Activated CD4-positive, alpha-beta T cell treated with anti-CD3 and anti-CD28 coated beads, Interleukin-2, amount 10 ng/mL, durations not matched to agents 24 days and 14 days (primary cell): ENCODE measurements around the gene TCP11L1. TPM values are rescaled to one million over a fixed set of nuclear protein-coding genes. Genes with fewer than 3 reads are reported as not detected.

Experiments used
- DNase-seq: peaks from one replicate; pipeline ENCODE4 v3.0.0; 2022
- H3K27ac Mint-ChIP-seq: one replicate; pipeline ENCODE4 v1.8.0; 2022; ENCODE audit warnings: mild to moderate bottlenecking, mixed read lengths
- H3K27me3 Mint-ChIP-seq: one replicate; pipeline ENCODE4 v1.8.0; 2022; ENCODE audit warnings: mixed read lengths
- H3K36me3 Mint-ChIP-seq: one replicate; pipeline ENCODE4 v1.8.0; 2022; ENCODE audit warnings: low read depth, mild to moderate bottlenecking, mixed read lengths
- H3K4me1 Mint-ChIP-seq: one replicate; pipeline ENCODE4 v1.8.0; 2021; ENCODE audit warnings: mixed read lengths
- H3K4me3 Mint-ChIP-seq: one replicate; pipeline ENCODE4 v1.8.0; 2022; ENCODE audit warnings: mild to moderate bottlenecking, moderate library complexity, mixed read lengths
- H3K9me3 Mint-ChIP-seq: one replicate; pipeline ENCODE4 v1.8.0; 2021; ENCODE audit warnings: mixed read lengths
- intact Hi-C: fragments of 100-400 bp; cut with micrococcal nuclease; formaldehyde crosslinking; loops from one replicate; pipeline ENCODE4 v1.15.1; 2023
- total RNA-seq: library from RNA; stranded (reverse); gene quantifications from 2 replicates; pipeline ENCODE4 v1.2.3, GENCODE V29; 2022

The TCP11L1 gene
- 12.5 and 14.4 TPM in 2 replicates for total RNA-seq

GRCh38 chr11:33039274-33040032 is at the start of gene TCP11L1:
Gene TCP11L1 (plus strand): TSS chr11:33039572. CDS start chr11:33043774, 4,202 bp downstream.
- intact Hi-C loops: loop anchor here (1.0 to 5.0 kb wide), 7 partner anchors 24 to 455 kb away; partner anchors contain the start of genes CSTF3, HIPK3, PRRG4 and QSER1
- H3K9me3 Mint-ChIP-seq: no peaks in the 10 kb centered on the region
- peak; percentile 94 for DNase-seq

GRCh38 chr11:32990481-32990880 is 48.9 kb upstream of the TCP11L1 start:
- Mint-ChIP-seq H3K27me3 (peaks cover 36% of the 10 kb centered on the region), H3K9me3 (peaks cover 15% of the 10 kb centered on the region), H3K4me1 (no peaks in the 10 kb centered on the region), H3K36me3 (no peaks in the 10 kb centered on the region), H3K4me3 (no peak overlapping the region), H3K27ac (no peak overlapping the region)
- DNase-seq: no peak
- intact Hi-C loops: no loop called here

More at GRCh38 chr11:33039274-33040032, at the start of gene TCP11L1:
- Mint-ChIP-seq H3K27ac (peak within 1 kb of the TSS; percentile 93), H3K4me3 (peak within 1 kb of the TSS; percentile 93), H3K4me1 (peaks cover 21% of the 10 kb centered on the region), H3K27me3 (peaks cover 12% of the 10 kb centered on the region), H3K36me3 (peaks cover 11% of the 10 kb centered on the region)

DNA sequence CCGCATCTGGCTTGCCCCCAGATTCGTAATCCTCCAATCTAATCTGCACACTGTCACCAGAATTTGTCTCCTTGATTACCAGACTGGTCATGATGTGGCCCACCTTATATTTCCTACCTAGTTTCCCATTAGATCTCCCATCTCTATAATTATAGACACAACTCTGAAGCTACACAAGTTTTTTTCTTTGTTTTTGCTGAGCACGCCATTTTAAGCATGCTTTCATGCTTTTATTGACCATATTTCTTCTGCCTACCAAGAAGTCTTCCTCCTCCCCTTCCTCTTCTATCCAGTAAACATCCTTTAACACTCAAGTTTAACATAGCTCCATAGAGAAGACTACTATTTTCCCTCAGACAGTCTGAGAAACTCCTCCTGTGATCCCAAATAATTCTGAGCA is 47.9 kb upstream of the TCP11L1 start:
- Mint-ChIP-seq H3K9me3 (peaks cover 20% of the 10 kb centered on the region), H3K4me1 (no peaks in the 10 kb centered on the region), H3K4me3 (no peak overlapping the region), H3K36me3 (no peaks in the 10 kb centered on the region), H3K27ac (no peak overlapping the region), H3K27me3 (peaks cover 46% of the 10 kb centered on the region)
- intact Hi-C loops: no loop called here
- DNase-seq: no peak

GRCh38 chr11:32991898-32992297 is 47.5 kb upstream of the TCP11L1 start:
- Mint-ChIP-seq H3K27me3 (peaks cover 45% of the 10 kb centered on the region), H3K9me3 (peaks cover 20% of the 10 kb centered on the region), H3K4me1 (no peaks in the 10 kb centered on the region), H3K27ac (no peak overlapping the region), H3K36me3 (no peaks in the 10 kb centered on the region), H3K4me3 (no peak overlapping the region)
- no peak for DNase-seq
- intact Hi-C loops: no loop called here

DNA sequence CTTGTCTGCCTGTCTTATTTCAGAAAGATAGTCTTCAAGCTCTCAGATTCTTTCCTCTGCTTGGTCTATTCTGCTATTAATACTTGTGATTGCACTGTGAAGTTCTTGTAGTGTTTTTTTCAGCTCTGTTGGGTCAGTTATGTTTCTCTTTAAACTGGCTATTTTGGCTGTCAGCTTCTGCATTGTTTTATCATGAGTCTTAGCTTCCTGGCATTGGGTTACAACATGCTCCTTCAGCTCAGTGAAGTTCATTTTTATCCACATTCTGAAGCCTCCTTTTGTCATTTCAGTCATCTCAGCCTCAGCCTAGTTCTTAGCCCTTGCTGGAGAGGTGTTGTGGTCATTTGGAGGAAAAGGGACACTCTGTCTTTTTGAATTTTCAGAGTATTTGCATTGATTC is 39.2 kb upstream of the TCP11L1 start:
- Mint-ChIP-seq H3K36me3 (no peaks in the 10 kb centered on the region), H3K4me1 (peaks cover 6% of the 10 kb centered on the region), H3K27me3 (peaks cover 54% of the 10 kb centered on the region), H3K4me3 (no peak overlapping the region), H3K27ac (no peak overlapping the region), H3K9me3 (peaks cover 17% of the 10 kb centered on the region)
- DNase-seq: no peak
- intact Hi-C loops: no loop called here

- H3K36me3 Mint-ChIP-seq: no peaks in the 10 kb centered on the region
- intact Hi-C loops: no loop called here
- peaks cover 48% of the 10 kb centered on the region for H3K27me3 Mint-ChIP-seq
- no peak overlapping the region for H3K27ac Mint-ChIP-seq
- H3K4me3 Mint-ChIP-seq: no peak overlapping the region
- no peak for DNase-seq
- H3K4me1 Mint-ChIP-seq: peaks cover 15% of the 10 kb centered on the region
- H3K9me3 Mint-ChIP-seq: peaks cover 11% of the 10 kb centered on the region
Observed at GRCh38 chr11:33001281-33001680, 38.1 kb upstream of the TCP11L1 start.

DNA sequence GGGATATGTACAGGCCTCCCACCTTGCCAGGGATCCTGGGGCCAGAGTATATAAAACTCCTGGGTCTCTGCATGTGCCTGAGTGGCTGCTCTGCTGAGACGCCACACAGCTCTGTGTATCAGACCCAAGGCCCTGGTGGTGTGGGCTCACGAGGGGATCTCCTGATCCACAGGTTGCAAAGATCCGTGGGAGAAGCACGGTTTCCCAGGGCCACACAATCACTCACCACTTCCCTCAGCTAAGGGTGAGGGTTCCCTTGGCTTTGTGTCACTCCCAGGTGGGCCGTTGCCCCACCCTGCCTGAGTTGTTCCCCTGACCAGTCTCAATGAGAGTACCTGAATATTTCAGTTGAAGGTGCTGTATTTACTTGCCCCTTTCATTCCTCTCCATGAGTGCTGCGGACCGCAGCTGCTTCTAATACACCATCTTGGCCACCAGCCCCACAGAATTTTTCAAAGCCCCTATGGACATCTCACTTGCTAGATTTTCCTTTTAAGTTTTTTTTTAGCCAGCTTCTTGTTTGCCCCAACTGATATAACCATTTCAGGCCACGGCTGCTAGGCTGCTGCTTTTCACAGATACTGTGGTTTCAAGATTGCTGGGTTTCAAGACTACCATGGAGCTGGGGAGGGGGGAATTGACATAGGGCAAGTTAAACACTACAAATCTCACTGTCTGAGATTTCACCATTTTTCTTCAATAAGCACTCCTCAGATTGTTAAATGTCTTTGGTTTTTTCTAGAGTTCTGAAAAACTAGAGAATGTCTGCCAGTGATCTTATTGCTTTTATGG is 37.4 kb upstream of the TCP11L1 start:
- DNase-seq: peak; percentile 48
- intact Hi-C loops: no loop called here
- peaks cover 48% of the 10 kb centered on the region for H3K27me3 Mint-ChIP-seq
- peaks cover 11% of the 10 kb centered on the region for H3K9me3 Mint-ChIP-seq
- no peak overlapping the region for H3K4me3 Mint-ChIP-seq
- H3K36me3 Mint-ChIP-seq: no peaks in the 10 kb centered on the region
- peaks cover 15% of the 10 kb centered on the region for H3K4me1 Mint-ChIP-seq
- no peak overlapping the region for H3K27ac Mint-ChIP-seq

DNA sequence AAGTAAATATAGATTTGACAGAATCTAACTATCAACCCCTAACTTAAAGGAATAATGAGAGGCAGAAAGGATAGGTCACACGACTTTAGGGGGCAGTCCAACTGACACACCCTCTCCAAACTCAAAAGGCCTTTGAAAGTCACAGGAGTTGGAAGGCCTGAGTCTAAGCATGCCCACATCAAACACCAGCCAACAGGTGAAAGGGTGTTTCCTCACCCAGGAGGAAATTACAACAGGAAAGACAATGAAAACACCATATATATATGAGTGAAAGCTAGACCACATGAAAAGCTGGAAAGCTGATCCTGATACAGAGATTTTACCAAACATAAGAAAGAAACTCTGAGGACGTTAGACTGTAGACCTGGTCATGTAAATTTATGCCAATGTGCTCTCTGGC is 34.2 kb upstream of the TCP11L1 start:
- H3K27ac Mint-ChIP-seq: no peak overlapping the region
- no peaks in the 10 kb centered on the region for H3K9me3 Mint-ChIP-seq
- H3K4me1 Mint-ChIP-seq: peaks cover 15% of the 10 kb centered on the region
- H3K36me3 Mint-ChIP-seq: no peaks in the 10 kb centered on the region
- DNase-seq: peak; percentile 70
- intact Hi-C loops: no loop called here
- H3K4me3 Mint-ChIP-seq: no peak overlapping the region
- H3K27me3 Mint-ChIP-seq: peaks cover 48% of the 10 kb centered on the region

GRCh38 chr11:33006010-33006409 is 33.4 kb upstream of the TCP11L1 start:
- no peak overlapping the region for H3K4me3 Mint-ChIP-seq
- intact Hi-C loops: no loop called here
- peaks cover 15% of the 10 kb centered on the region for H3K4me1 Mint-ChIP-seq
- DNase-seq: no peak
- H3K27me3 Mint-ChIP-seq: peaks cover 51% of the 10 kb centered on the region
- no peak overlapping the region for H3K27ac Mint-ChIP-seq
- no peaks in the 10 kb centered on the region for H3K36me3 Mint-ChIP-seq
- H3K9me3 Mint-ChIP-seq: no peaks in the 10 kb centered on the region

DNA sequence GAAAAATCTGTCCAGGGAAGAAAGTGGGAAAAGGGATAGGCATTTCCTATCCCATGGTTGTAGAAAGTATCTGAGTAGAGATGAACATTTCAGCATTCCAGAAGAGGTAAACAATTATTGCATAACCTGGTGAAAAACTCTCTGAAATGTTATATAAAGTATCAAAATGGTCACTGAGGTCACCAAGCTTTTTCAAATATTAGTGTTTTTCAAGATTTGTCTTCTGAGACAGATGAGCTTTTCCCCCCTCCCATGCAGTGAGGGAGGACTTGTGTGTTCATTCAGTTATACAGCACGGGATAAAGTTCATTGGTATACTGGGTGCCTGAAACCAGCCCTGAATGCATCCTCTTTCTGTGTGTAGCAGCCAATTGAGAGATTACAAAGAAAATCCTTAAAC is 25.6 kb upstream of the TCP11L1 start:
- Mint-ChIP-seq H3K4me1 (peaks cover 16% of the 10 kb centered on the region), H3K9me3 (peaks cover 3% of the 10 kb centered on the region), H3K36me3 (no peaks in the 10 kb centered on the region), H3K4me3 (no peak overlapping the region), H3K27ac (no peak overlapping the region), H3K27me3 (peaks cover 64% of the 10 kb centered on the region)
- DNase-seq: no peak
- intact Hi-C loops: loop anchor here (5.0 to 10.0 kb wide), 2 partner anchors 121 to 429 kb away; partner anchors contain the start of genes EIF3M and QSER1

DNA sequence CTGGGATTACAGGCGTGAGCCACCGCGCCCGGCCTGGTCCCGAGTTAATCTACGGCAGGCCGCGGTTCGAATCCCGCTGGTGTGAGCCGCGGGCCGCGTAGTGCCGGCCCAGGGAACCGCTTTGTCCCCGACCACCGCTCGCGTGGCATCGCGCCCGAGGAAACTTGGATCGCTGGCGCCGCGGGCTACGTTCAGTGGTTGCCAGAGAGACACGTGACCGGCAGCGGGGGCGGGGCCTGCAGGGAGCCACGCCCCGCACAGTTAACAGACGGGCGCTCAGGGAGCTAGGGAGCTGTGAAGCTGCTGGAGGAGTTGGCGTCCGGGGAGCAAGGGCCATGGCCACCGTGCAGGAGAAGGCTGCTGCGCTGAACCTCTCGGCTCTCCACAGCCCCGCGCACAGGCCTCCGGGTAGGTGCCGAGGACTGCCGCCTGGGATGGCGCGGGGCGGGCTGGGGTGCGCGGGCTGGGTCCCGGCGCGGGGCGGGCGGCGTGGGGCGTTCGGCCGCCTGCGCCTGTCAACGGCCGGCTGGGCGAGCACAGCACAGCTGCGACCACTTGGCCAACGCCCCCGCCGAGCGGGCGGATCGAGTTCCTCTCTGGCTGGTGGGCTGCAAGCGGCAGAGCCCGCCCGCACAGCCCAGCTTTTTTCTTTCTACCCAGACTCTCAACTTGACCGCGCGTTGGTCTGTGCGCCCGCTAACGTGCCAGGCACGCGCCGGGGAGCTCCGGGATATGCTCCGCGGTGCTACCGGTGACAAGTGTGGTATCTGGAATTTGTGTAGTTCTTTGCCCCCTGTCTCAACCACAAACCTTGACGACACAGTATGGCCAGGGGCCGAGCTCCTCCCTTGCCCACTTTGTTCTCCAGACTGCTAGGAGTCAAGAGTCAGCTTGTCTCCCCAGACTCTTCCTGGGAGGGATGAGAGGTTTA is 23.5 kb upstream of the TCP11L1 start, which contains the start of gene DEPDC7:
Gene DEPDC7, plus strand, starts transcription at position 258 of the 931 bp plus-strand sequence. Its CDS starts 78 bp downstream, at position 336.
- Mint-ChIP-seq H3K27me3 (peaks cover 61% of the 10 kb centered on the region), H3K9me3 (peaks cover 7% of the 10 kb centered on the region), H3K4me1 (peaks cover 16% of the 10 kb centered on the region), H3K27ac (no peak within 1 kb of the TSS), H3K36me3 (no peaks in the 10 kb centered on the region), H3K4me3 (peak within 1 kb of the TSS; percentile 84)
- DNase-seq: peak; percentile 93
- intact Hi-C loops: loop anchor here (10.0 kb wide), 1 partner anchor 431 kb away; the partner anchor contains the start of gene EIF3M

GRCh38 chr11:33016654-33017053 is 22.7 kb upstream of the TCP11L1 start:
- no peak overlapping the region for H3K27ac Mint-ChIP-seq
- H3K4me3 Mint-ChIP-seq: peak overlapping the region; percentile 75
- H3K4me1 Mint-ChIP-seq: peaks cover 12% of the 10 kb centered on the region
- peaks cover 7% of the 10 kb centered on the region for H3K9me3 Mint-ChIP-seq
- peaks cover 59% of the 10 kb centered on the region for H3K27me3 Mint-ChIP-seq
- H3K36me3 Mint-ChIP-seq: no peaks in the 10 kb centered on the region
- intact Hi-C loops: loop anchor here (10.0 kb wide), 1 partner anchor 432 kb away; the partner anchor contains the start of gene EIF3M
- DNase-seq: no peak

DNA sequence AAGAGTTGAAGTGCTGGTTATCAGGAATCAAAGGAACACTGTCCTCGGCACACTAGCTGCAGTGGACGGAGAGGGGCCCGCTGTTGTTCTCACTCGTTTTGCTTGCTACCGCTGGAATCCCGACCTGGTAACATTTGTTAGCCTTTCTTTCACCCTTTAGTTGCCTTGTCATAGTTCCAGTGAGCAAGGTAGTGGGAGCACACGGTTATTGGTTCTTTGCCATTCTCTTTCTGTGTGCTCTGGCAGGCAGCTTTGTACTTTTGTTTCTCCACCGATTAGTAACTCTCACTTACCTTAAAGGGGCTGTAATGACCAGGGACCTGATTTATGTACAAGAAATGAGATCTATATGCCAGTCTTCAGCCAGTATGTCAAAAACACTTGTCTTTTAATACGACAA is 21.9 kb upstream of the TCP11L1 start:
- intact Hi-C loops: loop anchor here (10.0 kb wide), 1 partner anchor 433 kb away; the partner anchor contains the start of gene EIF3M
- H3K36me3 Mint-ChIP-seq: no peaks in the 10 kb centered on the region
- no peak overlapping the region for H3K27ac Mint-ChIP-seq
- H3K27me3 Mint-ChIP-seq: peaks cover 63% of the 10 kb centered on the region
- peaks cover 7% of the 10 kb centered on the region for H3K9me3 Mint-ChIP-seq
- no peak overlapping the region for H3K4me3 Mint-ChIP-seq
- no peak for DNase-seq
- peaks cover 9% of the 10 kb centered on the region for H3K4me1 Mint-ChIP-seq
